Thyroid gland (tissue), 4 donors: ENCODE results near the gene ORM1.

ENCODE experiments used
- POLR2A ChIP-seq, 2 donors: fragments of 450-650 bp; IDR thresholded peaks; one replicate each; pipeline ENCODE4 v1.6.1; 2017; ENCODE audit warnings: antibody characterized with exemption in 2 of 2, mild to moderate bottlenecking in 2 of 2, moderate library complexity in 1 of 2
- TF ChIP-seq, protein P1 (sequence below), 6 experiments: fragments of 200-600 bp in 3 of 6; fragments of 450-650 bp in 3 of 6; sonication (generic) in 3 of 6; IDR thresholded peaks; one replicate each; pipeline ENCODE4 v1.5.1; 2016 to 2019; ENCODE audit warnings: antibody characterized with exemption in 6 of 6, mild to moderate bottlenecking in 2 of 6, inconsistent platforms in 1 of 6, moderate library complexity in 1 of 6

DNA sequence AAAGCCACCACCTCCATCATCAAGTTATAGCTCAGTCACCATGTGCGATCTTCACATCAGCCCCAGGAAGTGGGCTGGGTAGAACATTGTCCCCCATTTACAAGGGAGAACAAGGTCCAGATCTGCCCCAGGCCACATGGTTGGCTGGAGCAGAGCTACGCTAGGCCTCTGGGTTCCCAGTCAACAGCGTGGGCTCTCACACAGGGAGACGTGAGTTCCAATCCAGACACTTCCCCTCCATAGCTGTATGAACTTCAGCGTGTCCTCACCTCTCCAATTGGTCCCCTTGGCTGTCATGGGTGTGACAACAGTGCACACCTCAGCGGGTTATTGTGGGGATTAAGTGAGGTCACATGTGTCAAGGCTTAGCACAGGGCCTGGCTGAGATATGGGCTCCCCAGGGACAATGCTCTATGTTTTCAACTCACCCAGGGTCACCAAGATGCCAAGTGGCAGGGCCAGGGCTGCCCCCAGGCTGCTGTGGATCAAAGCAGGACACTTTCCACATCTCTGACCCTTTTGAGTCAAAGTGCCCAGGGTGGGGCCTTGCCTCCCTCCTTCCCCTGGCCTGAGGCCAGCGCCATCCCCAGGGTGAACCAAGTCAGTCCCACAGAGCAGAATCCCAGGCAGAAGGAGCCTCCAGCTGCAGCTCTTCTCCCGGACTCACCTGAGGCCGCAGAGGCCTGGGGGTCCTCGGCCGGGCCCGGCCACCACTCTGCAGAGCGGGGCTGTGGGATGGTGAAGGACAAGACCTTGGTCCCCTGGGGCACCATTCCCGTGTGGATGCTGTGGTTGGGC is 45.1 kb downstream of the ORM1 start:
- TF ChIP-seq, protein P1, sequence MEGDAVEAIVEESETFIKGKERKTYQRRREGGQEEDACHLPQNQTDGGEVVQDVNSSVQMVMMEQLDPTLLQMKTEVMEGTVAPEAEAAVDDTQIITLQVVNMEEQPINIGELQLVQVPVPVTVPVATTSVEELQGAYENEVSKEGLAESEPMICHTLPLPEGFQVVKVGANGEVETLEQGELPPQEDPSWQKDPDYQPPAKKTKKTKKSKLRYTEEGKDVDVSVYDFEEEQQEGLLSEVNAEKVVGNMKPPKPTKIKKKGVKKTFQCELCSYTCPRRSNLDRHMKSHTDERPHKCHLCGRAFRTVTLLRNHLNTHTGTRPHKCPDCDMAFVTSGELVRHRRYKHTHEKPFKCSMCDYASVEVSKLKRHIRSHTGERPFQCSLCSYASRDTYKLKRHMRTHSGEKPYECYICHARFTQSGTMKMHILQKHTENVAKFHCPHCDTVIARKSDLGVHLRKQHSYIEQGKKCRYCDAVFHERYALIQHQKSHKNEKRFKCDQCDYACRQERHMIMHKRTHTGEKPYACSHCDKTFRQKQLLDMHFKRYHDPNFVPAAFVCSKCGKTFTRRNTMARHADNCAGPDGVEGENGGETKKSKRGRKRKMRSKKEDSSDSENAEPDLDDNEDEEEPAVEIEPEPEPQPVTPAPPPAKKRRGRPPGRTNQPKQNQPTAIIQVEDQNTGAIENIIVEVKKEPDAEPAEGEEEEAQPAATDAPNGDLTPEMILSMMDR (IDR thresholded peaks at IDR 0.05), result no peak
- no peak for TF ChIP-seq POLR2A (IDR thresholded peaks at IDR 0.05)
